ENCODE measurements around the gene ARHGAP6. TPM values are rescaled to one million over a fixed set of nuclear protein-coding genes. Genes with fewer than 3 reads are reported as not detected.

The ARHGAP6 gene
- total and polyA plus RNA-seq, 2 of the 13 experiments (the other 11 are each of a cell fraction or from before 2014, with no cell fraction given) = 0.11 TPM; not detected in 1

DNA sequence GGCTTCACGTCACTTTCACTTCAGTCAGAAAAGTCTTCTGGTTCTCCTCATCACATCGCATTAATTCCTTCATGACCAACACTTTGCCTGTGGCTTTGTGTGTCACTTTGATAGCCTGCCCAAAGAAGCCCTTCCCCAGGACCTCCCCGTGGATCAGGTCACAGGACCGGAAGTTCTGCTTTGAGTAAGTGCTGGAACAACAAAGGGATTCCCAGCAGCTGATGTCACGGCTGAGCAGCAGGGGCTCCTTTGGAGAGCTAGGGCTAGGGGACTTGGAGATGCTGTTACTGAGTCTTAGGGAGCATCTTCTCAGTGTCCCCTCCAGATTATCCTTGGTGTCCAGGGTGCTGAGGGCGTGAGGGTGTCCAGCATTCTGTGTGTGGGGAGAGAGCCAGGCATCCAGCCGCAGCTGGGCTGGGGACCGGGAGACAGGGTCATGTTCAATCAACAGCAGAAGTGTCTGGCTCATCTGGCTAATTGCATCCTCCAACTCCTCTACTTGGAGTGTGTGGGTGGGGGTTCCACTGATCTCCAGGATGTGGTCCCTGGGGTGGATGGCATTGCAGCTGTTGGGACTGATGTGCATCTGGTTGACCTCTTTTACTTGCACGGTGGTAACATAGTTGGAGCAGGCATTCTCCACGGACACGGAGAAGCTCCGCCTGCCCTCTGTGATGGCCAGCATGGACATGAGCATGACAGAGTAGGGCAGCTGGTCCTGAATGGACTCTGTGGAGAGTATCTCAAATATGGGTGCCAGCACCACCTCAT, 39.2 kb upstream of the ARHGAP6 start:
- H2AFZ ChIP-seq (ENCODE audit: low read length) = no peak overlapping the region

More for the DNA sequence above, 39.2 kb upstream of the ARHGAP6 start:
- no peak overlapping the region for H3K9ac ChIP-seq (ENCODE audit: insufficient read depth, low read depth, low read length)
- no TSS peak for BruUV-seq (replicated peaks)
- intact Hi-C loops (cut with micrococcal nuclease; ENCODE audit: unreplicated experiment) (no loop called here), in situ Hi-C loops (cut with HindIII; ENCODE audit: extremely low pct_ligation_motif_present, low pct_unique_long_range_greater_than_20kb) (no loop called here)
- no peak overlapping the region for H3K4me2 ChIP-seq (ENCODE audit: low read depth, low read length)
- TF ChIP-seq MBNL3 (CRISPR knock-in tag; conservative IDR thresholded peaks at IDR 0.05) (no peak), ZBTB40 (IDR thresholded peaks at IDR 0.05) (no peak), ZBTB40 (CRISPR knock-in tag; IDR thresholded peaks at IDR 0.05) (no peak), ZNF558 (CRISPR knock-in tag; IDR thresholded peaks at IDR 0.05; ENCODE audit: borderline replicate concordance) (no peak), RBFOX2 (IDR thresholded peaks at IDR 0.05; ENCODE audit: low read depth, low read length) (no peak), STAT5B (CRISPR knock-in tag; IDR thresholded peaks at IDR 0.05) (no peak), DMAP1 (CRISPR knock-in tag; IDR thresholded peaks at IDR 0.05) (no peak), ZNF496 (CRISPR knock-in tag; IDR thresholded peaks at IDR 0.05; ENCODE audit: insufficient replicate concordance) (no peak)
- TF ChIP-seq, protein P1, sequence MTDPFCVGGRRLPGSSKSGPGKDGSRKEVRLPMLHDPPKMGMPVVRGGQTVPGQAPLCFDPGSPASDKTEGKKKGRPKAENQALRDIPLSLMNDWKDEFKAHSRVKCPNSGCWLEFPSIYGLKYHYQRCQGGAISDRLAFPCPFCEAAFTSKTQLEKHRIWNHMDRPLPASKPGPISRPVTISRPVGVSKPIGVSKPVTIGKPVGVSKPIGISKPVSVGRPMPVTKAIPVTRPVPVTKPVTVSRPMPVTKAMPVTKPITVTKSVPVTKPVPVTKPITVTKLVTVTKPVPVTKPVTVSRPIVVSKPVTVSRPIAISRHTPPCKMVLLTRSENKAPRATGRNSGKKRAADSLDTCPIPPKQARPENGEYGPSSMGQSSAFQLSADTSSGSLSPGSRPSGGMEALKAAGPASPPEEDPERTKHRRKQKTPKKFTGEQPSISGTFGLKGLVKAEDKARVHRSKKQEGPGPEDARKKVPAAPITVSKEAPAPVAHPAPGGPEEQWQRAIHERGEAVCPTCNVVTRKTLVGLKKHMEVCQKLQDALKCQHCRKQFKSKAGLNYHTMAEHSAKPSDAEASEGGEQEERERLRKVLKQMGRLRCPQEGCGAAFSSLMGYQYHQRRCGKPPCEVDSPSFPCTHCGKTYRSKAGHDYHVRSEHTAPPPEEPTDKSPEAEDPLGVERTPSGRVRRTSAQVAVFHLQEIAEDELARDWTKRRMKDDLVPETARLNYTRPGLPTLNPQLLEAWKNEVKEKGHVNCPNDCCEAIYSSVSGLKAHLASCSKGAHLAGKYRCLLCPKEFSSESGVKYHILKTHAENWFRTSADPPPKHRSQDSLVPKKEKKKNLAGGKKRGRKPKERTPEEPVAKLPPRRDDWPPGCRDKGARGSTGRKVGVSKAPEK (CRISPR knock-in tag; IDR thresholded peaks at IDR 0.05; ENCODE audit: borderline replicate concordance) = no peak
- TF ChIP-seq, protein P2, sequence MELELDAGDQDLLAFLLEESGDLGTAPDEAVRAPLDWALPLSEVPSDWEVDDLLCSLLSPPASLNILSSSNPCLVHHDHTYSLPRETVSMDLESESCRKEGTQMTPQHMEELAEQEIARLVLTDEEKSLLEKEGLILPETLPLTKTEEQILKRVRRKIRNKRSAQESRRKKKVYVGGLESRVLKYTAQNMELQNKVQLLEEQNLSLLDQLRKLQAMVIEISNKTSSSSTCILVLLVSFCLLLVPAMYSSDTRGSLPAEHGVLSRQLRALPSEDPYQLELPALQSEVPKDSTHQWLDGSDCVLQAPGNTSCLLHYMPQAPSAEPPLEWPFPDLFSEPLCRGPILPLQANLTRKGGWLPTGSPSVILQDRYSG (CRISPR knock-in tag; IDR thresholded peaks at IDR 0.05) = no peak
- POLR2A ChIA-PET = no interaction called here
- H3K4me3 ChIP-seq (replicated peaks in 1 of 3; ENCODE audit: insufficient read depth in 1 of 3, low read depth in 2 of 3, low read length in 3 of 3) = no peak overlapping the region
- H3K27ac ChIP-seq (ENCODE audit: extremely low read length, insufficient read depth, low read length) = no peak overlapping the region
- H3K36me3 ChIP-seq (replicated peaks in 1 of 2; ENCODE audit: control insufficient read depth in 1 of 2, insufficient read depth in 2 of 2, low read length in 2 of 2) = no peaks in the 10 kb centered on the region
- ATAC-seq = no peak
- no peaks in the 10 kb centered on the region for H4K20me1 ChIP-seq (ENCODE audit: insufficient read depth, low read length)
- no peaks in the 10 kb centered on the region for H3K27me3 ChIP-seq (ENCODE audit: control insufficient read depth in 1 of 2, insufficient read depth in 2 of 2, low read length in 2 of 2)
- no peaks in the 10 kb centered on the region for H3K79me2 ChIP-seq (ENCODE audit: insufficient read depth, low read length)
- DNase-seq (ENCODE audit: low spot score) = no peak
- H3K4me1 ChIP-seq (ENCODE audit: insufficient read depth, low read length) = no peaks in the 10 kb centered on the region
- H3K9me3 ChIP-seq (ENCODE audit: low read length) = no peaks in the 10 kb centered on the region
- WGBS (ENCODE audit: low lambda C conversion rate) = 48% methylated on average over 4 of the region's 12 CpGs
- CTCF ChIA-PET (ENCODE audit: low intra/inter-chr PET ratio, low total read pairs) = no interaction called here
- FAIRE-seq = no peak

All from HepG2 (cell line).